ENCODE measurements around the gene CLCC1.

CLCC1 gene

GRCh38 chr1:108916788-108917187 is 46.5 kb downstream of the CLCC1 start:
- no peak for DNase-seq (ENCODE audit: low read depth in 2 of 3, low spot score in 2 of 3)
